Naive thymus-derived CD4-positive, alpha-beta T cell (primary cell): ENCODE data around the gene SDF2. TPM values are rescaled to one million over a fixed set of nuclear protein-coding genes. Genes with fewer than 3 reads are reported as not detected.
A peak's percentile ranks its signal among the peaks of the same experiment; 100 is the strongest.

ENCODE experiments used
- ATAC-seq: fragments of 150-1000 bp; cut with Tn5 transposase; 2 replicates; pipeline ENCODE4 v1.10.0; 2021; ENCODE audit warnings: mild to moderate bottlenecking, moderate library complexity
- CTCF ChIA-PET: fragments of 350-600 bp; sonication (Branson Sonifier 250); formaldehyde crosslinking; loops from one replicate; lab custom pipeline; 2021; ENCODE audit warnings: antibody characterized with exemption; lab: Charles Lee
- POLR2A ChIA-PET: fragments of 350-600 bp; sonication (Branson Sonifier 250); formaldehyde crosslinking; loops from one replicate; lab custom pipeline; 2021; ENCODE audit warnings: antibody characterized with exemption, inconsistent platforms; lab: Charles Lee
- DNase-seq, 9 donors: peaks; one replicate each; pipeline versions ENCODE4 v3.0.0 to v3.0.0-alpha.2; 2020 to 2022; ENCODE audit warnings: mixed read lengths in 1 of 9
- H3K27ac ChIP-seq: one replicate; pipeline ENCODE4 v1.7.0; 2013; ENCODE audit warnings: mild to moderate bottlenecking, low read depth, low read length, moderate library complexity
- H3K27me3 ChIP-seq, 2 donors: one replicate each; pipeline ENCODE4 v1.7.0; 2013; ENCODE audit warnings: low read length in 2 of 2, mild to moderate bottlenecking in 2 of 2, moderate library complexity in 2 of 2; ENCODE audit not compliant: control insufficient read depth in 2 of 2, insufficient read depth in 2 of 2
- H3K36me3 ChIP-seq, 3 experiments: 1 replicate in 2 of 3; 2 replicates in 1 of 3; pipeline ENCODE4 v1.7.0; 2013; ENCODE audit warnings: low read length in 3 of 3, mild to moderate bottlenecking in 3 of 3, moderate library complexity in 1 of 3; ENCODE audit not compliant: insufficient read depth in 3 of 3, control insufficient read depth in 2 of 3
- H3K4me1 ChIP-seq, 2 donors: one replicate each; pipeline ENCODE4 v1.7.0; 2013; ENCODE audit warnings: low read length in 2 of 2, mild to moderate bottlenecking in 2 of 2, moderate library complexity in 1 of 2; ENCODE audit not compliant: control insufficient read depth in 2 of 2, insufficient read depth in 2 of 2
- H3K4me3 ChIP-seq: 2 replicates; pipeline ENCODE4 v1.7.0; 2013; ENCODE audit warnings: mild to moderate bottlenecking, low read length
- H3K9me3 ChIP-seq, 3 experiments: 1 replicate in 2 of 3; 2 replicates in 1 of 3; pipeline ENCODE4 v1.7.0; 2013; ENCODE audit warnings: low read length in 3 of 3; ENCODE audit not compliant: control insufficient read depth in 2 of 3
- H3K27ac Mint-ChIP-seq, 9 donors: one replicate each; pipeline ENCODE4 v1.8.0; 2020 to 2022; ENCODE audit warnings: mixed read lengths in 9 of 9, mild to moderate bottlenecking in 8 of 9, moderate library complexity in 5 of 9, inconsistent platforms in 2 of 9
- H3K27me3 Mint-ChIP-seq, 5 donors: one replicate each; pipeline ENCODE4 v1.8.0; 2021 to 2022; ENCODE audit warnings: mixed read lengths in 5 of 5, mild to moderate bottlenecking in 1 of 5
- H3K36me3 Mint-ChIP-seq, 5 donors: one replicate each; pipeline ENCODE4 v1.8.0; 2020 to 2022; ENCODE audit warnings: mixed read lengths in 5 of 5, mild to moderate bottlenecking in 3 of 5, inconsistent platforms in 1 of 5
- H3K4me1 Mint-ChIP-seq, 7 donors: one replicate each; pipeline ENCODE4 v1.8.0; 2020 to 2022; ENCODE audit warnings: mixed read lengths in 7 of 7, mild to moderate bottlenecking in 3 of 7, inconsistent platforms in 1 of 7
- H3K4me3 Mint-ChIP-seq, 10 donors: one replicate each; pipeline ENCODE4 v1.8.0; 2020 to 2022; ENCODE audit warnings: mild to moderate bottlenecking in 10 of 10, mixed read lengths in 10 of 10, moderate library complexity in 6 of 10, inconsistent platforms in 2 of 10
- H3K9me3 Mint-ChIP-seq, 11 donors: one replicate each; pipeline ENCODE4 v1.8.0; 2020 to 2022; ENCODE audit warnings: mixed read lengths in 11 of 11, mild to moderate bottlenecking in 4 of 11, inconsistent platforms in 1 of 11, moderate library complexity in 1 of 11
- intact Hi-C, 2 donors: fragments of 100-400 bp; cut with micrococcal nuclease; formaldehyde crosslinking; loops; one replicate each; pipeline ENCODE4 v1.15.1; 2023
- polyA plus RNA-seq, 2 donors: library from polyadenylated mRNA; unstranded; fragments of 300-500 nt; fragmentation: Illumina TruSeq; gene quantifications; one replicate each; pipeline ENCODE4 v1.2.3, GENCODE V29; 2021
- total RNA-seq, 6 experiments: library from RNA in 5 of 6; stranded (reverse) in 5 of 6; gene quantifications; 1 replicate in 5 of 6; 2 replicates in 1 of 6; pipeline ENCODE4 v1.2.3 and lab custom pipeline; 2021 to 2026

SDF2 gene
- total and polyA plus RNA-seq, 7 experiments from 2014 or later = 28.6 to 85.2 (median 47.3) TPM

- intact Hi-C loops = no loop called here
- peaks cover 15 to 49% (median 37%) of the 10 kb centered on the region in 7 donors for H3K4me1 Mint-ChIP-seq
- H3K4me3 Mint-ChIP-seq = no peak overlapping the region
- peaks cover 26 to 82% (median 46%) of the 10 kb centered on the region in 5 donors for H3K36me3 Mint-ChIP-seq
- no peaks in the 10 kb centered on the region for H3K27me3 Mint-ChIP-seq
- no peak for DNase-seq
- Histone ChIP-seq H3K27me3 (no peaks in the 10 kb centered on the region), H3K4me3 (no peak overlapping the region), H3K9me3 (no peaks in the 10 kb centered on the region), H3K4me1 (no peaks in the 10 kb centered on the region), H3K27ac (no peak overlapping the region), H3K36me3 (peaks cover 47 to 97% (median 60%) of the 10 kb centered on the region in 3 experiments)
- no peaks in the 10 kb centered on the region for H3K9me3 Mint-ChIP-seq
- H3K27ac Mint-ChIP-seq = no peak overlapping the region
- ChIA-PET POLR2A (interaction anchor here (1.0 kb wide), 1 partner anchor 33 kb away, joined by 4 read pairs; no protein-coding TSS in a partner anchor), CTCF (no interaction called here)
- ATAC-seq = no peak
These were observed 26.2 kb downstream of the SDF2 start for GRCh38 chr17:28635506-28635905.

- POLR2A ChIA-PET = interaction anchor here (0.9 to 1.5 kb wide), 4 partner anchors 9 to 36 kb away, joined by 3 to 7 read pairs (median 4); partner anchors contain the start of gene BLTP2
- CTCF ChIA-PET = interaction anchor here (0.5 to 1.1 kb wide), 3 partner anchors 16 to 33 kb away, joined by 3 read pairs; no protein-coding TSS in a partner anchor
- no peaks in the 10 kb centered on the region for H3K27me3 Mint-ChIP-seq
- DNase-seq (no peak), ATAC-seq (no peak)
- H3K4me1 Mint-ChIP-seq = peaks cover 15 to 44% (median 34%) of the 10 kb centered on the region in 7 donors
- H3K4me3 ChIP-seq = no peak overlapping the region
- H3K4me1 ChIP-seq = no peaks in the 10 kb centered on the region
- no peak overlapping the region for H3K27ac ChIP-seq
- intact Hi-C loops = no loop called here
- no peaks in the 10 kb centered on the region for H3K9me3 Mint-ChIP-seq
- no peaks in the 10 kb centered on the region for H3K27me3 ChIP-seq
- H3K9me3 ChIP-seq = no peaks in the 10 kb centered on the region
- H3K36me3 Mint-ChIP-seq = peaks cover 23 to 73% (median 38%) of the 10 kb centered on the region in 5 donors
- H3K4me3 Mint-ChIP-seq = no peak overlapping the region
- H3K36me3 ChIP-seq = peaks cover 43 to 97% (median 51%) of the 10 kb centered on the region in 3 experiments
- peak overlapping the region in 2 of 9 donors; percentile 25 to 34 for H3K27ac Mint-ChIP-seq
These were observed 27.4 kb downstream of the SDF2 start for GRCh38 chr17:28634206-28634865.

- Mint-ChIP-seq H3K27ac (peak overlapping the region in 1 of 9 donors; percentile 58), H3K9me3 (no peaks in the 10 kb centered on the region), H3K4me1 (peaks cover 0 to 5% (median 4%) of the 10 kb centered on the region in 7 donors), H3K27me3 (no peaks in the 10 kb centered on the region), H3K36me3 (peaks cover 13 to 50% (median 26%) of the 10 kb centered on the region in 5 donors), H3K4me3 (no peak overlapping the region)
- ChIA-PET POLR2A (no interaction called here), CTCF (no interaction called here)
- Histone ChIP-seq H3K9me3 (no peaks in the 10 kb centered on the region), H3K27me3 (no peaks in the 10 kb centered on the region), H3K27ac (no peak overlapping the region), H3K36me3 (peaks cover 16 to 89% (median 41%) of the 10 kb centered on the region in 3 experiments), H3K4me1 (no peaks in the 10 kb centered on the region), H3K4me3 (no peak overlapping the region)
- ATAC-seq (no peak), DNase-seq (no peak)
- intact Hi-C loops = no loop called here
These were observed 34.9 kb downstream of the SDF2 start for GRCh38 chr17:28626818-28627217.

GRCh38 chr17:28624148-28624547 is 37.6 kb downstream of the SDF2 start:
- no peaks in the 10 kb centered on the region for H3K27me3 ChIP-seq
- no peaks in the 10 kb centered on the region for H3K9me3 Mint-ChIP-seq
- DNase-seq (no peak), ATAC-seq (no peak)
- no peak overlapping the region for H3K4me3 Mint-ChIP-seq
- H3K4me3 ChIP-seq = no peak overlapping the region
- peaks cover 17 to 66% (median 32%) of the 10 kb centered on the region in 5 donors for H3K36me3 Mint-ChIP-seq
- H3K27ac ChIP-seq = no peak overlapping the region
- no peaks in the 10 kb centered on the region for H3K27me3 Mint-ChIP-seq
- H3K4me1 Mint-ChIP-seq = peaks cover 0 to 5% (median 4%) of the 10 kb centered on the region in 7 donors
- CTCF ChIA-PET = no interaction called here
- no peaks in the 10 kb centered on the region for H3K9me3 ChIP-seq
- POLR2A ChIA-PET = interaction anchor here (1.2 kb wide), 1 partner anchor 18 kb away, joined by 4 read pairs; no protein-coding TSS in a partner anchor
- H3K36me3 ChIP-seq = peaks cover 19 to 93% (median 54%) of the 10 kb centered on the region in 3 experiments
- intact Hi-C loops = no loop called here
- H3K4me1 ChIP-seq = no peaks in the 10 kb centered on the region
- H3K27ac Mint-ChIP-seq = no peak overlapping the region

- Mint-ChIP-seq H3K9me3 (no peaks in the 10 kb centered on the region), H3K27me3 (no peaks in the 10 kb centered on the region), H3K4me1 (peaks cover 0 to 5% (median 4%) of the 10 kb centered on the region in 7 donors), H3K4me3 (no peak overlapping the region), H3K36me3 (peaks cover 17 to 68% (median 35%) of the 10 kb centered on the region in 5 donors), H3K27ac (no peak overlapping the region)
- no peaks in the 10 kb centered on the region for H3K4me1 ChIP-seq
- ChIA-PET POLR2A (interaction anchor here (1.2 kb wide), 1 partner anchor 19 kb away, joined by 4 read pairs; no protein-coding TSS in a partner anchor), CTCF (no interaction called here)
- H3K4me3 ChIP-seq = no peak overlapping the region
- H3K27ac ChIP-seq = no peak overlapping the region
- peaks cover 23 to 96% (median 58%) of the 10 kb centered on the region in 3 experiments for H3K36me3 ChIP-seq
- no peaks in the 10 kb centered on the region for H3K9me3 ChIP-seq
- DNase-seq (no peak), ATAC-seq (no peak)
- intact Hi-C loops = no loop called here
- H3K27me3 ChIP-seq = no peaks in the 10 kb centered on the region
These were observed 38.0 kb downstream of the SDF2 start for GRCh38 chr17:28623696-28624095.

GRCh38 chr17:28622186-28622585 is 39.5 kb downstream of the SDF2 start:
- Histone ChIP-seq H3K4me1 (no peaks in the 10 kb centered on the region), H3K36me3 (peaks cover 19 to 94% (median 70%) of the 10 kb centered on the region in 3 experiments), H3K27me3 (no peaks in the 10 kb centered on the region), H3K27ac (no peak overlapping the region), H3K4me3 (no peak overlapping the region), H3K9me3 (no peaks in the 10 kb centered on the region)
- no peaks in the 10 kb centered on the region for H3K27me3 Mint-ChIP-seq
- POLR2A ChIA-PET = no interaction called here
- peak overlapping the region in 2 of 9 donors; percentile 12 to 51 for H3K27ac Mint-ChIP-seq
- H3K4me1 Mint-ChIP-seq = peaks cover 0 to 5% (median under 1%) of the 10 kb centered on the region in 7 donors
- no peaks in the 10 kb centered on the region for H3K9me3 Mint-ChIP-seq
- peaks cover 12 to 68% (median 38%) of the 10 kb centered on the region in 5 donors for H3K36me3 Mint-ChIP-seq
- no peak overlapping the region for H3K4me3 Mint-ChIP-seq
- CTCF ChIA-PET = no interaction called here
- ATAC-seq (no peak), DNase-seq (no peak)
- intact Hi-C loops = no loop called here
